ENCODE measurements around the gene ARL5C.

Gene ARL5C

DNA sequence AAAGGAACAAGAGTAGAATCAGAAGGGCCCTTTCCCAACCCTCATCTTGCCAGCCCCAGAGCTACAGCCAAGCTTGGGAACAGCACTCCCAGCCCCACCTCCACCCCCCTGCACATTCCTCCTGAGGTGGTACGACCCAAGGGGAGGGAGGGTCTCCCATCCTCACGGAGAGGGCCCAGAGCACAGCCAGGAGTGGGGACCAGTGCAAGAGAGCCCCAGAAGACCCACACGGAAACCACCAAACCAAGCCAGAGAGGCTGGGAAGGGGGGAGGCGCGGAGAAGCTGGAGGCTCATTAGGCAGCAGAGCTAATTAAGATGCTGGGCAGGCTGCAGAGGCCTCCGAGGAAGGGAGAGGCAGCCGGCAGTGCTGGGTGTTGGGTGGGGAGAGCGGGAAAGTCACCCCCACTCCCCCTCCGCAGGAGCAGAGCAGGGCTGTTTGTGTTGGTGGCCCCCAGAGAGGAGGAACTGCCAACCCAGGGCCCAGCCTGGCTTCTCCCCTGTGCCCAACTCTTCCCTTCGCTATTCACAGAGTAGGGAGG is 29.1 kb upstream of the ARL5C start:
- H3K4me3 ChIP-seq (ENCODE audit: insufficient read depth, low read depth, low read length): peak overlapping the region; percentile 19
- peaks cover 26% of the 10 kb centered on the region for H3K4me1 ChIP-seq (ENCODE audit: control insufficient read depth, insufficient read depth, low read length)
- H3K36me3 ChIP-seq (ENCODE audit: control insufficient read depth, insufficient read depth, low read length): peaks cover 8% of the 10 kb centered on the region
- H3K27me3 ChIP-seq (ENCODE audit: control insufficient read depth, insufficient read depth, low read length, poor library complexity, severe bottlenecking): no peaks in the 10 kb centered on the region
- H3K27ac ChIP-seq (ENCODE audit: insufficient read depth, low read depth, low read length, poor library complexity, severe bottlenecking): no peak overlapping the region
- H3K9me3 ChIP-seq (ENCODE audit: control insufficient read depth, low read length): no peaks in the 10 kb centered on the region
- whole genome bisulfite sequencing, 2 experiments: 19 to 31% methylated on average over 10 of the region's 10 CpGs

GRCh38 chr17:39194089-39194984 is 28.4 kb upstream of the ARL5C start:
- peaks cover 26% of the 10 kb centered on the region for H3K4me1 ChIP-seq (ENCODE audit: control insufficient read depth, insufficient read depth, low read length)
- no peak overlapping the region for H3K27ac ChIP-seq (ENCODE audit: insufficient read depth, low read depth, low read length, poor library complexity, severe bottlenecking)
- WGBS, 2 experiments: 36 to 39% methylated on average over 20 of the region's 20 CpGs
- peak overlapping the region; percentile 19 for H3K4me3 ChIP-seq (ENCODE audit: insufficient read depth, low read depth, low read length)
- H3K36me3 ChIP-seq (ENCODE audit: control insufficient read depth, insufficient read depth, low read length): peaks cover 8% of the 10 kb centered on the region
- H3K9me3 ChIP-seq (ENCODE audit: control insufficient read depth, low read length): no peaks in the 10 kb centered on the region
- H3K27me3 ChIP-seq (ENCODE audit: control insufficient read depth, insufficient read depth, low read length, poor library complexity, severe bottlenecking): no peaks in the 10 kb centered on the region

DNA sequence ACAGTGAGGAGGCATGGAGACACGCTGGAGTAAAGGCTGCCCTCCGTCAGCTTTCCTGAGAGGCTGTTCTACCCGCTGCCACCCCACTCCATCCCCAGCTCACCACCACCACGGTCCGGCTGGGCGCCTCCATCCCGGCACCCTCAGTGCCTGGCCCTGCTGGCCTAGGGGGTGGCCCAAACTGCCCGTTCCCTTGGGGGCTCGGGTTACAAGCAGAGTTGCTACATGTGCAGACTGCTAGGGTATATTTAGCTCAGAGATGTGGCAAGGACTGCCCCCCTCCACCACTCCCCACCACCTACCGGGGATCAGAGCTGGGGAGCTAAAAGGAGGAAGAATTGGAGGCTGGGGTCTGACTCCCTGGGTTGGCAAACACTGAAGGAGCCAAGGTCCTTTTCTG is 27.4 kb upstream of the ARL5C start:
- Histone ChIP-seq H3K27me3 (ENCODE audit: control insufficient read depth, insufficient read depth, low read length, poor library complexity, severe bottlenecking) (no peaks in the 10 kb centered on the region), H3K4me3 (ENCODE audit: insufficient read depth, low read depth, low read length) (no peak overlapping the region)
- WGBS, 2 experiments: 82 to 83% methylated on average over 8 to 10 of the region's 10 CpGs

GRCh38 chr17:39192901-39193300 is 26.9 kb upstream of the ARL5C start:
- H3K4me3 ChIP-seq (ENCODE audit: insufficient read depth, low read depth, low read length): no peak overlapping the region

More for the DNA sequence above, 27.4 kb upstream of the ARL5C start:
- Histone ChIP-seq H3K4me1 (ENCODE audit: control insufficient read depth, insufficient read depth, low read length) (peaks cover 26% of the 10 kb centered on the region), H3K36me3 (ENCODE audit: control insufficient read depth, insufficient read depth, low read length) (peaks cover 8% of the 10 kb centered on the region), H3K27ac (ENCODE audit: insufficient read depth, low read depth, low read length, poor library complexity, severe bottlenecking) (no peak overlapping the region), H3K9me3 (ENCODE audit: control insufficient read depth, low read length) (no peaks in the 10 kb centered on the region)

DNA sequence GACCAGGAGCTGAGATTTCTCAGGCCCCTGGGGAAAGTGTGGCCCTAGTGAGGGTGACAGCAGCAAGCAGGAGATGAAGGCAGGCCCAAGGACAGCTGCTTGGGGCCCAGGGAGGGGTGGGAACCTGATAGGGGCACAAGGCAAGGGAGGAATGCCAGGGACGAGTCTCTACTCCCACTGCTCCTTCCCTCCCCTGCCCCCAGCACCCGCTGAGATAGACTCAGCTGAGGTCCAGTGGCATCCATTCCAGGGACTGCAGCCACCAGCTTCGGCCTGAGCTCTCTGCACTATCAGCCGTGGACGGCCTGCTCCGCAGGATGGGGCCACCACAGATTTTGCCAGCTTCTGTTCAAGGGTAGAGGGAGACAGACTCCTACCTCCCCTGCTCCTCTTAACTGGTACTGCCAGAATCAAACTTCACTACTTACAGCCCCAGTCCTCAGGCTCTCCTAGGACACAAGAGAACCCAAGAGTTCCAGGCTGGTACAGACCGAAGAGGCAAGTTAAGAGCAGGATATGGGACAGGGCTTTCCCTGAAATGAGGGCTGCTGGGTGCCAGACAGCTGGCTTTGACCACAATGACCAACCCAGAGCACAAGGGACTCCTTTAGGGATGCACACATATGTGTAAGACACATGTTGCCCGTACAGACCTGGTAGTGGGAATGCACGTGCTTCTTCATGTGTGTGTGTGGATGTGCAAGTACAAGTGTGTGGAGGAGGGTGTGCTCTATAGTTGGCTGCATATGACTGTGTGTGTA is 26.0 kb upstream of the ARL5C start:
- 94% methylated on average over 9 of the region's 9 CpGs for WGBS, 2 experiments

More at GRCh38 chr17:39192901-39193300, 26.9 kb upstream of the ARL5C start:
- H3K9me3 ChIP-seq (ENCODE audit: control insufficient read depth, low read length): no peaks in the 10 kb centered on the region
- peaks cover 8% of the 10 kb centered on the region for H3K36me3 ChIP-seq (ENCODE audit: control insufficient read depth, insufficient read depth, low read length)
- no peaks in the 10 kb centered on the region for H3K27me3 ChIP-seq (ENCODE audit: control insufficient read depth, insufficient read depth, low read length, poor library complexity, severe bottlenecking)
- 89 to 96% methylated on average over 16 of the region's 16 CpGs for WGBS, 2 experiments
- H3K27ac ChIP-seq (ENCODE audit: insufficient read depth, low read depth, low read length, poor library complexity, severe bottlenecking): no peak overlapping the region
- H3K4me1 ChIP-seq (ENCODE audit: control insufficient read depth, insufficient read depth, low read length): peaks cover 21% of the 10 kb centered on the region

GRCh38 chr17:39187152-39187830 is 21.3 kb upstream of the ARL5C start:
- Histone ChIP-seq H3K27me3 (ENCODE audit: control insufficient read depth, insufficient read depth, low read length, poor library complexity, severe bottlenecking) (no peaks in the 10 kb centered on the region), H3K4me1 (ENCODE audit: control insufficient read depth, insufficient read depth, low read length) (no peaks in the 10 kb centered on the region), H3K36me3 (ENCODE audit: control insufficient read depth, insufficient read depth, low read length) (peaks cover 33% of the 10 kb centered on the region)

More for the DNA sequence above, 26.0 kb upstream of the ARL5C start:
- Histone ChIP-seq H3K27ac (ENCODE audit: insufficient read depth, low read depth, low read length, poor library complexity, severe bottlenecking) (no peak overlapping the region), H3K9me3 (ENCODE audit: control insufficient read depth, low read length) (no peaks in the 10 kb centered on the region), H3K36me3 (ENCODE audit: control insufficient read depth, insufficient read depth, low read length) (peaks cover 16% of the 10 kb centered on the region), H3K4me3 (ENCODE audit: insufficient read depth, low read depth, low read length) (no peak overlapping the region), H3K27me3 (ENCODE audit: control insufficient read depth, insufficient read depth, low read length, poor library complexity, severe bottlenecking) (no peaks in the 10 kb centered on the region), H3K4me1 (ENCODE audit: control insufficient read depth, insufficient read depth, low read length) (peaks cover 20% of the 10 kb centered on the region)

GRCh38 chr17:39186481-39187002 is 20.6 kb upstream of the ARL5C start:
- H3K4me1 ChIP-seq (ENCODE audit: control insufficient read depth, insufficient read depth, low read length): no peaks in the 10 kb centered on the region
- no peaks in the 10 kb centered on the region for H3K27me3 ChIP-seq (ENCODE audit: control insufficient read depth, insufficient read depth, low read length, poor library complexity, severe bottlenecking)
- no peak overlapping the region for H3K27ac ChIP-seq (ENCODE audit: insufficient read depth, low read depth, low read length, poor library complexity, severe bottlenecking)
- H3K9me3 ChIP-seq (ENCODE audit: control insufficient read depth, low read length): no peaks in the 10 kb centered on the region
- H3K4me3 ChIP-seq (ENCODE audit: insufficient read depth, low read depth, low read length): no peak overlapping the region
- 96% methylated on average over 15 of the region's 15 CpGs for WGBS, 2 experiments
- peaks cover 31% of the 10 kb centered on the region for H3K36me3 ChIP-seq (ENCODE audit: control insufficient read depth, insufficient read depth, low read length)

More at GRCh38 chr17:39187152-39187830, 21.3 kb upstream of the ARL5C start:
- 94 to 96% methylated on average over 9 of the region's 9 CpGs for WGBS, 2 experiments
- H3K9me3 ChIP-seq (ENCODE audit: control insufficient read depth, low read length): no peaks in the 10 kb centered on the region
- H3K4me3 ChIP-seq (ENCODE audit: insufficient read depth, low read depth, low read length): no peak overlapping the region
- H3K27ac ChIP-seq (ENCODE audit: insufficient read depth, low read depth, low read length, poor library complexity, severe bottlenecking): no peak overlapping the region

- H3K4me3 ChIP-seq (ENCODE audit: insufficient read depth, low read depth, low read length): no peak overlapping the region
- WGBS, 2 experiments: 94 to 96% methylated on average over 10 of the region's 10 CpGs
- H3K27me3 ChIP-seq (ENCODE audit: control insufficient read depth, insufficient read depth, low read length, poor library complexity, severe bottlenecking): no peaks in the 10 kb centered on the region
- H3K27ac ChIP-seq (ENCODE audit: insufficient read depth, low read depth, low read length, poor library complexity, severe bottlenecking): no peak overlapping the region
- H3K9me3 ChIP-seq (ENCODE audit: control insufficient read depth, low read length): no peaks in the 10 kb centered on the region
- H3K36me3 ChIP-seq (ENCODE audit: control insufficient read depth, insufficient read depth, low read length): peaks cover 31% of the 10 kb centered on the region
- H3K4me1 ChIP-seq (ENCODE audit: control insufficient read depth, insufficient read depth, low read length): no peaks in the 10 kb centered on the region
These were observed 17.8 kb upstream of the ARL5C start for GRCh38 chr17:39183720-39184119.

- H3K36me3 ChIP-seq (ENCODE audit: control insufficient read depth, insufficient read depth, low read length): peaks cover 33% of the 10 kb centered on the region
- no peaks in the 10 kb centered on the region for H3K4me1 ChIP-seq (ENCODE audit: control insufficient read depth, insufficient read depth, low read length)
- 88 to 92% methylated on average over 5 of the region's 5 CpGs for WGBS, 2 experiments
- H3K27ac ChIP-seq (ENCODE audit: insufficient read depth, low read depth, low read length, poor library complexity, severe bottlenecking): no peak overlapping the region
- H3K4me3 ChIP-seq (ENCODE audit: insufficient read depth, low read depth, low read length): no peak overlapping the region
- H3K9me3 ChIP-seq (ENCODE audit: control insufficient read depth, low read length): no peaks in the 10 kb centered on the region
- H3K27me3 ChIP-seq (ENCODE audit: control insufficient read depth, insufficient read depth, low read length, poor library complexity, severe bottlenecking): no peaks in the 10 kb centered on the region
These were observed 17.1 kb upstream of the ARL5C start for GRCh38 chr17:39183045-39183444.

Measured in ectodermal cell (in vitro differentiated cells).